SKM-1 (cell line): ENCODE measurements around the gene SPINT1.
"Not testable (repeated sequence)": the region's sequence is repeated elsewhere in the genome, so short reads cannot be mapped to it uniquely, and the experiment has no call there.

ENCODE experiments used
- DNase-seq: peaks from one replicate; lab custom pipeline; 2025; ENCODE audit not compliant: unreplicated experiment; lab: John Stamatoyannopoulos, UW

Gene SPINT1

GRCh38 chr15:40857601-40858341 lies 13.9 kb downstream of the SPINT1 start:
- DNase-seq, result no peak

DNA sequence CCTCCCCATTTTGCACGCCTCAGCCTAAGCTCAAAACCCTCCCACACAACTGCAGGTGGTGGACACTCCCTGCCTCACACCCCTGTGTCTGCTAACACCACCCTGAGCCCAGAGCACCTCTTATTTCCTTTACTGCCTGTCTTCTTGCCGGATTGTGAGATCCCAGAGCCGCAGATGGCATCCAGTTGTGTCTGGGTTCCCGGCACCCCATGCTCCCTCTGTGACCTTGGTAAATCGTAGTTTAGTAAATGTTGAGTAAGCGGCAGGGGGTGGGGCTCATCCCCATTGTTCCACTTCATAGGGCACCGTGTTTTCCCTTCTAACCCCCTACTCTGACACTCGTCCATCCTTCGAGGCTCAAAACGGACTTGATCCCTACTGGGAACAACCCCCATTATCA lies 14.9 kb downstream of the SPINT1 start:
- DNase-seq, result no peak

DNA sequence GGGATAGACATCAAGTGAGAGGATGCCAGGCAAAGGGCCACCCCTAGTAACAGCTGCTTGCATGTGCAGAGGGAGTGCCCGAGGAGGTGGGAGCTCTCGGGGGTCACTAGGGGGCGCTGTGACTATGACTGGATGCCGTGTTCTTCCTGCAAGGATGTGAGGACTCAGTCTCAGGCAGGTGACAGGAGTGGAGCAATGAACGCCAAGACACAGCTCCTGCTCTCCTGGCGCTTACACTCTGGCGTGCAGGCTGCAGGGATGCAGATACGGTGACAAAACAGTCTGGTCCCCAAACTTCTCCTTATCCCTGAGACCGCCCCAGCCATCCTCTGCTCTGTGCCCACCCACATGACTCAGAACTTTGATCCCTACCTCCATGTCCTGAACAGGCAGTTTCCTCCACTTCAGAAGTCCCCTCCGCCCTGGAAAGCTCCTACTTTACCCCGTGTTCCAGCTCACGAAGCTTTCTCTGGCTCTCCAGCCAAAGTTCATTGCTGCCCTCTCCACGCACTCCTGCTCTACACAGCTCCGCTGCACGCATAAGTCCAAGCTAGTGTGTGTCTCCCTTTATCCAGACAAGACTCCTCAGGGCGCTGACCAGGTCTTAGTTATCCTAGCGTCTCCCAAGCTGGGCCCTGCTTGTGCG lies 15.5 kb downstream of the SPINT1 start:
- DNase-seq, result peak; percentile 60

GRCh38 chr15:40861147-40861546 lies 17.3 kb downstream of the SPINT1 start:
- DNase-seq, result not testable (repeated sequence)

- DNase-seq, result no peak
These were observed 19.9 kb downstream of the SPINT1 start for GRCh38 chr15:40863660-40864270.

DNA sequence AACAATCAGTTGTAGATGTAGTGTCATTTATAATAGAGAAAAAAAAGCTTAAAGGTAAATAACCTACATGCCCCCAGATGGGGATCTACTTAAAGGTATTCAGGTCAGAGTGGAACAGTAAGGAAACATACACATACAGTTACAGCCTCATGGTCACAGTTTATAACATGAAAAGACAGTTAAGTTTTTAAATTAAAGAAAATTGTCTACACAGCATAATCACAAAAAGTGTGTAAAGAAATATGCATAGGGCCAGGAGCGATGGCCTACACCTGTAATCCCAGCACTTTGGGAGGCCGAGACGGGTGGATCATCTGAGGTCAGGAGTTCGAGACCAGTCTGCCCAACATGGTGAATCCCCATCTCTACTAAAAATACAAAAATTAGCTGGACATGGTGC lies 23.4 kb downstream of the SPINT1 start:
- DNase-seq, result no peak

- DNase-seq, result no peak
These were observed 25.8 kb downstream of the SPINT1 start for GRCh38 chr15:40869686-40870085.

GRCh38 chr15:40870716-40871115 lies 26.9 kb downstream of the SPINT1 start:
- no peak for DNase-seq

- DNase-seq, result no peak
These were observed 28.1 kb downstream of the SPINT1 start for GRCh38 chr15:40871749-40872617.

DNA sequence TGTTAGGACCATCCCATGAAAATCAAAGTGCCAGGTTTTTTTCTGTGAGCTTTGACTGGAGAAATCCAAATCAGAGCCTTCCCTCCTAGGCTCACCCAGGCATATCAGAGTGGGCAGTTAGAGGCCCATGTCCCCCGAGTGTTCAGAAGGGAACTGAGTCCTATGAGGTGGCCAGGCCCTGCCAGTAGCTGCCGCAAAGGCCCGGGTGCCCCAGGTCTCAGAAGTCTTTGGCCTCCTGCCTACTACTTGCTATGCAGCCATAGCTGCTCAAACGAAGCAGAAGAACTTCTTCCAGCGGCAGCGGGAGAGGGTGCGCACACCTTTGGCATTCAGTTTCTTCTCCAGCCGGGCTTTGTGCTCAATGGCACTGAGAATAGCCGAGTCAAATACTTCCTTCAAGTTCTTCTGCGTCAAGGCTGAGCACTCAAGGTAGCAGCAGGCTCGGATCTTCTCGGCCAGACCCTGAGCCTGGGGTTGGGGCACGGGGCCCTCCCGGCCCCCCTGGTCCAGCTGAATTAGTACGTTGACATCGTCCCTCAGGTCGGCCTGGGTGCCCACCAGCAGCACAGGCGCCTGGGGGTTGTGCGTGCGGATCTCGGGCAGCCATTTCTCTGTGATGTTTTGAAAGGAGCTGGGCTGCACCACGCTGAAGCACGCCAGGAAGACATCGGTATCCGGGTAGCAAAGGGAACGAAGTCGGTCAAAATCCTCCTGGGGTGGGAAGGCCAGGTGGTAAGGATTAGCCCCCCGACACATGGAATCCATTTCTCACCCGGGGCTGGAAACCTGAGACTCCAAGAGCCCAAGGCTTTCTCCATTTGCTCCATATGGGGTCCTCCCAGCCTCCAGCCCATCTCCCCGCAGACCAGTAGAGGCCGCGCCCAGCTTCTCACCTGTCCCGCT lies 29.2 kb downstream of the SPINT1 start:
- no peak for DNase-seq

GRCh38 chr15:40873694-40874561 lies 30.1 kb downstream of the SPINT1 start, which contains the start of gene RHOV:
RHOV (minus strand) TSS chr15:40874234; CDS start chr15:40874139, 95 bp downstream.
- peak; percentile 62 for DNase-seq

GRCh38 chr15:40875991-40876730 lies 32.3 kb downstream of the SPINT1 start:
- no peak for DNase-seq

DNA sequence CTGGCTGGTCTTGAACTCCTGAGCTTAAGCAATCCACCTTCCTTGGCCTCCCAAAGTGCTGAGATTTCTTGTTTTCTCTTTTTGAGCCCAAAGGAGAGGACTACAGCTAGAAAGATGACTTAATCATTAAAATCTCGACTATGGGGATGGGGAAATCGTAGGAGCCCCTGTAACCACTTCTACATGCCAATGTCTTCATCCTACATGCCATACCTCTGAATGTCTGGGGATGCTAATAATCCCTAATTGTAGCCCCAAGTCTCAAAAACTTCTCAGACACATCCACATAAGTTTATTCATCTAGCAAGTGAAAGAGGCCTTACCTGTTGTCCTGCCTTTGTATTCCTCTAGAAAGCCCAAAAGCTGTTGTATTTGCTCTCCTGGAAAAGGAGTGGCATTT lies 33.8 kb downstream of the SPINT1 start:
- DNase-seq, result no peak

DNA sequence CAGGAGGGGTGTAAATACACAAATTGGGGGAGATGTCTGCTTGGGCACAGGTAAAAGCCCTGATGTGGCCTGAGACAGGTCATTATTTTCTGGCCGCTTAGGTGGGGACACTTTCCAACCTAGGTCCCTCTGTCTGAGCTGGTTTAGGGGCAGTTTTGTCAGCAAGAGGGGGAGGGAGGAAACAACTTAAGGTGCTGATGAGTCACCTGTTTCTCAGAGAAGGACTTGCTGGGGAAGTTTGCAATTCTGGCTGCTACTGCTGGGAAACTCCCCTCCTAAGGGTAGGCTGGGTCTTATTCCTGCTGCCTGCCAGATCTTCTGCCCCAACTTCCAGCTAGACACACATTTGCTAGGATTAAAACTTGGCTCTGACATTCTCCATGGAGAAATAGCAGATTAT lies 34.9 kb downstream of the SPINT1 start:
- DNase-seq, result no peak

DNA sequence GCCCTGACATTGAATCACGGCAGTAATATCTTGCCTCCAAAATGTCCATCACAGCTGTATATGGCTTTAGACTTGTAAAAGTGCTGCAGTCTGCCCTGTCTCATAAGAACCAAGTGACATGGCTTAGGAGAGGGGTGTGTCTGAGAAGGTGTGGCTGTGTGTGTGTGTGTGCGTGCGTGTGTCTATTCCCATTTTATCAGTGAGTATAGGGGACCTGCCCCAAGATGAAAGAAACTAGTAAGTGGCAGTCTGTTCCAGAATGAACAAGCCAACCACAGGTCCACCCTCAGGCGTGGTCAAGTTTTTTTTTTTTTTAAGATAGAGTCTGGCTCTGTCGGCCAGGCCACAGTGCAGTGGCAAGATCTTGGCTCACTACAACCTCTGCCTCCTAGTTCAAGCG lies 35.8 kb downstream of the SPINT1 start:
- no peak for DNase-seq

GRCh38 chr15:40881351-40881750 lies 37.5 kb downstream of the SPINT1 start:
- no peak for DNase-seq

- DNase-seq, result no peak
These were observed 42.7 kb downstream of the SPINT1 start for GRCh38 chr15:40886586-40886985.

- no peak for DNase-seq
These were observed 45.3 kb downstream of the SPINT1 start for GRCh38 chr15:40889112-40889511.

- DNase-seq, result no peak
These were observed 47.3 kb downstream of the SPINT1 start for GRCh38 chr15:40891138-40891537.
